IPS-NIHi7 (cell line): Measurements from ENCODE around the gene OARD1.

Experiments
- DNase-seq: peaks from one replicate; pipeline ENCODE4 v3.0.0; 2012; ENCODE audit warnings: mixed read lengths; ENCODE audit errors: extremely low spot score

OARD1 gene

GRCh38 chr6:41074692-41075436, 2.7 kb upstream of the OARD1 start:
- DNase-seq: no peak

GRCh38 chr6:41073968-41074691, 2.0 kb upstream of the OARD1 start:
- no peak for DNase-seq

GRCh38 chr6:41073203-41073967, 1.2 kb upstream of the OARD1 start:
- peak; percentile 90 for DNase-seq

GRCh38 chr6:41072836-41073202, 663 bp upstream of the OARD1 start, which contains the start of gene NFYA:
Gene NFYA (plus strand): TSS chr6:41072974. CDS start chr6:41079090, 6,116 bp downstream.
- peak; percentile 94 for DNase-seq

GRCh38 chr6:41071501-41071922, 644 bp downstream of the OARD1 start:
- peak; percentile 73 for DNase-seq

- DNase-seq: peak; percentile 51
Observed at GRCh38 chr6:41066867-41067304, 5.3 kb downstream of the OARD1 start.

DNA sequence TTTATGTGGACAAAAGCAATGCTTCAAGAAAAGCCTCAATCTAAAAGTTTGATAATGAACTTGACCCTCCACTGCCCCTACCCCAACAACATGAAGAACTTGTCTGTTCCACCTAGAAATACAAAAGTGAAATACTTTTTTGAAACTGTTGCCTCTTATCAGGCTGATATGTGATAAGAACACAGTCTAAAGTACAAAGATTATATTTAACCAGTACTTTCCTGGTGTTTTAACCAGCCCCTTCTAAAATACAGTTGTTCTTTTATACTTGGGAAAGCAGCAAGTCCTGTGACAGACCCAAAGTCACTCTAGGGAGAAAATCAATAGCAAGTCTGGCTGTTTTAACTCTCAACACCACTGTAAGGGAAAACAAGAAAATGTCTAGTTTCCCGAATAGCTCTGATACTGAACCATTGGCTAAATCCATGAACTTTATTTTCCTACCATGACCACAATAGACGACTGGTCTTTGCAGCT, 6.6 kb downstream of the OARD1 start:
- no peak for DNase-seq

DNA sequence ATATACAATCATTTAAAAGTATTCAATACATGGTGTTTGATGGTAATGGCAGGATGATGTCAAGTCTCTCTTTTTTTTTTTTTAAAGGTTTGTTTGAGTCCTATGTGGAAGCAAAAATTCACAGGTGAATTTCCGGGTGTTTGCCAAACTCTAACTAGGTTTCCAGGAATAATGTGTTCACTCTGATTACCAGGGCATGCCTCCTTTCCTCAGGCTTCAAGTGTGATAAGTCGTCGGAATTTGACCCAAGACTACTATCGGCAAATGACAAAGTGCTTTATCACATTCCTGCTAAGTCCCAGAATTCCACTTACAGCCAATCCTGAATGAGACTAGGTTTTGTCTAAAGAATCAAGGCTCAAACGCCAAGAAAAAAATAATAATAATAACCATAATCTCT, 7.3 kb downstream of the OARD1 start:
- DNase-seq: no peak

GRCh38 chr6:41063884-41064285, 8.3 kb downstream of the OARD1 start:
- no peak for DNase-seq

GRCh38 chr6:41062056-41062455, 10.1 kb downstream of the OARD1 start:
- DNase-seq: no peak

DNA sequence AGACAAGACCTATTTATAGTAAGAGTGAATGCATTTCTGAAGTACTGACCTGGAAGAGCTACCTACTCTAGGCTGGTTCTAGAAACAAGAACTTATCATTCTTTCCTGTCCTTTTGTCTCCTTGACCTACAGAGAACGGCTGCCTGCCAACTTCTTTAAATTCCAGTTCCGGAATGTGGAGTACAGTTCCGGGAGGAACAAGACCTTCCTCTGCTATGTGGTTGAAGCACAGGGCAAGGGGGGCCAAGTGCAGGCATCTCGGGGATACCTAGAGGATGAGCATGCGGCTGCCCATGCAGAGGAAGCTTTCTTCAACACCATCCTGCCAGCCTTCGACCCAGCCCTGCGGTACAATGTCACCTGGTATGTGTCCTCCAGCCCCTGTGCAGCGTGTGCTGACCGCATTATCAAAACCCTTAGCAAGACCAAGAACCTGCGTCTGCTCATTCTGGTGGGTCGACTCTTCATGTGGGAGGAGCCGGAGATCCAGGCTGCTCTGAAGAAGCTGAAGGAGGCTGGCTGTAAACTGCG, 10.9 kb downstream of the OARD1 start:
- no peak for DNase-seq

DNA sequence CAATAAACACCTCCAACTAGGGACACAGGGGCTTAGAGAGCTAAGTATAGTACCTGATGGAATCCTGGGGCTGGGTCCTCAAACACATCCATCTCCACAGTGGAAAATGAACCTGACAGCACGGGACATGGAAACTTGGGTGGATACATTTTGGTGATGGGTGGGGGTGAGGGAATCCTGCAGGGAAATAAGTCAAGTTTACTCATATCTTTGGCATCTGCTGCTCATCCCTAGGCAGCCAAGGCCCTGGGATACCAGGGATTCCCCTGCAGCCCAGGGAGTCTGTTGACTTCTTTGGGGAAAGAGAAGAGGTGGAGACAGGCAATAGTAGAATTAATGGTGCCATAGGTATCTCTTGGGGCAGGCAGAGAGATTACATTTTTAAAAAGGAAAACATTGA, 12.6 kb downstream of the OARD1 start:
- DNase-seq: no peak

- no peak for DNase-seq
Observed at GRCh38 chr6:41058783-41059181, 13.4 kb downstream of the OARD1 start.

- no peak for DNase-seq
Observed at GRCh38 chr6:41056768-41057490, 15.2 kb downstream of the OARD1 start.

DNA sequence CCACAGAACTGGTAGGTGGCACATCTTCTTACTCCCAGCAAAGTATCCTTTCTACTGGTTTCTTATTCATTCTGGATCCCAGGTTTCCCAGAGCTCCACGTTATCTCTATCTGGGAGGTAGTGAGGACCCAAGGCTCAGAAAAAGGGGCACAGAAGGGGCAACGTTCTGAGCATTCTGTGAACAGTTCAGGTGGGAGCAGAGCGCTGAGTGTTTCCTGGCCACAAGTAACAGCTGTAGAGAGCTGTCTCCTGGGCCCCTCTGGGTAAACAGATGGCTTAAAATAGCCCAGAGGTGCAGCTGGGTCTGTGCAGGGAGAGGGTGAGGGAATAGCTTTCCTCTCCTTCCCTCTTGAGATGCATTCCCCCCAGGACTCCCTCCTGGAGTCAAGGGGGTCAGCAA, 17.0 kb downstream of the OARD1 start:
- no peak for DNase-seq

GRCh38 chr6:41054511-41054910, 17.6 kb downstream of the OARD1 start:
- DNase-seq: no peak

DNA sequence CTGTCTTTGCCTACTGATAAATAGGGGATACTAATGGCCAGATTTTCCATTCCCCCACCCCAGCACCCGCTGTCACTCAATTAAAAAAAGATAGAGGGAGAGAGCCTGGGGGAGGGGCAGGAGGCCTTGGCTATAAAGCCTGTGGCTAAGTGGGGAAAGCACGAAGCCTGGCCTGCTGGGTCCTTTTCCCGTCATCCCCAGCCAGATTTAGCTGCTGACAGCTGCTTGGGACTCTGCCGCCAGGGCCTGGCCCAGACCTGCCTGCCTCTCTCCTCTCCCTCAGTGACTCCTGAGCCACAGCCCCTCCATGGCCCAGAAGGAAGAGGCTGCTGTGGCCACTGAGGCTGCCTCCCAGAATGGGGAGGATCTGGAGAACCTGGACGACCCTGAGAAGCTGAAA, 19.1 kb downstream of the OARD1 start, which contains the start of gene APOBEC2:
Gene APOBEC2 (plus strand): TSS at position 162 of the 400 bp plus-strand sequence. CDS start 146 bp downstream, at position 308.
- DNase-seq: no peak

DNA sequence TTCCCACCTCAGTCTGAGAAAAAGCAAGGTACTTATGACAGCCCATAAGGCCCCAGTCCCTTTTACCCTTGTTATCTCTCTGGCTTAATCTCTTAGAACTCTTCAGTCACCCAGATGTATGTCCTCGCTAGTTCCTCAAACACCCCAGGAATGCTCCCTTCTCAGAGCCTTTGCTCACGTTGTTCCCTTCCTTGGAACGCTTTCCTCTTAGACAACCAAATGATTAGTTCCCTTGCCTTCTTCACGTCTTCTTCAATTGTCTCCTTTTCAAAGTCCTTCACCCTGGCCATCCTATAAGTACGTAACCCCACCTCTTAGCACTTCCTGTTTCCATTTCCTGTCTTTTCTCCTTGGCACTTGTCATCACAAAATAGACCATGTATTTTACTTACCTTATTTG, 20.3 kb downstream of the OARD1 start:
- DNase-seq: no peak

DNA sequence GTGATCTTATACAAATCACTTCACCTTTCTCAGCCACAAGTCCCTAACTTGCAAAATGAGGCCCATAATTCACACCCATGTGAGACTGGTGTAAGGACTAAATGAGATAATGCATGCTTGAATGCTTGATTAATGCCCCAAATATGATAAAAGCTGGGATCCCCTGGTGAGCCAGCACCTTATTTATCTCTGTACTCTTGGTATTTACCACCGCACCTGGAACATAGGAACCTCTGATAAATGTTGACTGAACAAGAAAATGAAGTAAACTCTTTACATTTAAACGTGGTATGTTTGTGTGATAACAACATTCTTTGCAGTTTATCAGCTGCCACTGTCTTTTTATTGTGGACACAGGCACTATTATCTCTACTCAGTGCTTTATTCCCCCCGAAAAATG, 21.6 kb downstream of the OARD1 start:
- DNase-seq: no peak

GRCh38 chr6:41049955-41050354, 22.2 kb downstream of the OARD1 start:
- DNase-seq: no peak

DNA sequence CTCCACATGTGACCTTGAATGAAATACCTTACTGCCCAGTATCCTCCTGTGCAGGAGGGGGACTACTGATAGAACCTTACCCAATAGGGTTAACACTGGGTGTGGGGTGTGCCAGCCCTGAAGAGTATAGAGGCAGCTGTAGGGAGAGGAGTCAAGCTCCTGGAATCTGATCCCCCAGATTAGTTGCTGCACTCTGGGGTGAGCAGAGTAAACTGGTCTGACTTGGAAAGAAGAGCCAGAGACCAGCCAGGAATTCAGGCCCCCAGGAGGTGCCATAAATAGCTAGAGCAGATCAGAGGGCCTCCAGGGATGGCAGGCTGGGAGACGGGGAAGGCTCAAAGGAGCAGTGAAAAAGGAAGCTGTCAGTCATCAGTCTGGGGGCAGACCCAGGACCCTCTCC, 22.6 kb downstream of the OARD1 start:
- no peak for DNase-seq
